GM23338 (cell line): Measurements from ENCODE around the gene GDPD1. TPM values are rescaled to one million over a fixed set of nuclear protein-coding genes. Genes with fewer than 3 reads are reported as not detected.

Source experiments
- ATAC-seq: fragments of 200-7000 bp; cut with Tn5 transposase; 3 replicates; pipeline ENCODE4 v1.9.1; 2020
- DNase-seq: peaks from one replicate; pipeline ENCODE4 v3.0.0-alpha.2; 2015; ENCODE audit warnings: low spot score
- H2AFZ ChIP-seq: fragments of 200-600 bp; sonication (generic); 2 replicates; pipeline ENCODE4 v1.8.0; 2016; ENCODE audit warnings: antibody characterized with exemption, mild to moderate bottlenecking, moderate library complexity
- H3F3A ChIP-seq: fragments of 200-600 bp; sonication (generic); replicated peaks from 2 replicates; pipeline ENCODE4 v1.8.0; 2017; ENCODE audit warnings: antibody characterized with exemption, mixed run types, low read depth
- H3K27ac ChIP-seq: fragments of 200-600 bp; sonication (generic); 2 replicates; pipeline ENCODE4 v1.6.1; 2016; ENCODE audit warnings: low read depth
- H3K27me3 ChIP-seq: fragments of 200-600 bp; sonication (generic); 2 replicates; pipeline ENCODE4 v1.8.0; 2016; ENCODE audit warnings: mild to moderate bottlenecking, mixed run types, moderate library complexity; ENCODE audit not compliant: insufficient read depth
- H3K36me3 ChIP-seq: fragments of 200-600 bp; sonication (generic); 2 replicates; pipeline ENCODE4 v1.8.0; 2016; ENCODE audit warnings: mild to moderate bottlenecking; ENCODE audit not compliant: insufficient read depth
- H3K4me1 ChIP-seq: fragments of 200-600 bp; sonication (generic); 2 replicates; pipeline ENCODE4 v1.8.0; 2016; ENCODE audit warnings: mild to moderate bottlenecking, moderate library complexity; ENCODE audit not compliant: insufficient read depth
- H3K4me2 ChIP-seq: fragments of 200-600 bp; sonication (generic); 2 replicates; pipeline ENCODE4 v1.7.1; 2017; ENCODE audit warnings: mixed run types
- H3K4me3 ChIP-seq: fragments of 200-600 bp; sonication (generic); 2 replicates; pipeline ENCODE4 v1.6.1; 2016; ENCODE audit warnings: mixed run types
- H3K79me2 ChIP-seq: fragments of 200-600 bp; sonication (generic); replicated peaks from 2 replicates; pipeline ENCODE4 v1.8.0; 2017; ENCODE audit warnings: mild to moderate bottlenecking; ENCODE audit not compliant: insufficient read depth
- H3K9me2 ChIP-seq: fragments of 200-600 bp; sonication (generic); 2 replicates; pipeline ENCODE4 v1.8.0; 2017; ENCODE audit not compliant: insufficient read depth
- H4K20me1 ChIP-seq: fragments of 200-600 bp; sonication (generic); replicated peaks from 2 replicates; pipeline ENCODE4 v1.8.0; 2017; ENCODE audit warnings: mild to moderate bottlenecking; ENCODE audit not compliant: insufficient read depth
- H3K27ac Mint-ChIP-seq: 2 replicates; pipeline ENCODE4 v1.8.0; 2020; ENCODE audit warnings: inconsistent platforms, mild to moderate bottlenecking, moderate library complexity, mixed read lengths
- H3K27me3 Mint-ChIP-seq: 3 replicates; pipeline ENCODE4 v1.8.0; 2022; ENCODE audit warnings: low read depth, mild to moderate bottlenecking, moderate library complexity, mixed read lengths, inconsistent platforms; ENCODE audit not compliant: insufficient read depth, poor library complexity
- H3K36me3 Mint-ChIP-seq: 3 replicates; pipeline ENCODE4 v1.8.0; 2021; ENCODE audit warnings: low read depth, mild to moderate bottlenecking, inconsistent platforms, moderate library complexity, mixed read lengths
- H3K4me1 Mint-ChIP-seq: 3 replicates; pipeline ENCODE4 v1.8.0; 2020; ENCODE audit warnings: mild to moderate bottlenecking, inconsistent platforms, mixed read lengths
- H3K4me3 Mint-ChIP-seq: 3 replicates; pipeline ENCODE4 v1.8.0; 2021; ENCODE audit warnings: moderate library complexity, mild to moderate bottlenecking, inconsistent platforms, mixed read lengths
- H3K9me3 Mint-ChIP-seq: 3 replicates; pipeline ENCODE4 v1.8.0; 2020; ENCODE audit warnings: moderate library complexity, mild to moderate bottlenecking, inconsistent platforms, mixed read lengths
- CREB1 ChIP-seq: fragments of 250-450 bp; sonication (Bioruptor Pico); IDR thresholded peaks from 2 replicates; pipeline ENCODE4 v1.5.0; 2020; ENCODE audit warnings: low read depth, mild to moderate bottlenecking, moderate library complexity
- EZH2phosphoT487 ChIP-seq: fragments of 200-600 bp; sonication (generic); IDR thresholded peaks from one replicate; pipeline ENCODE4 v1.8.1; 2018; ENCODE audit warnings: antibody characterized with exemption; ENCODE audit not compliant: unreplicated experiment
- POLR2AphosphoS5 ChIP-seq: IDR thresholded peaks from 2 replicates; pipeline ENCODE4 v1.6.1; 2016; ENCODE audit warnings: antibody characterized with exemption, low read depth
- REST ChIP-seq: IDR thresholded peaks from one replicate; pipeline ENCODE4 v1.6.1; 2018; ENCODE audit warnings: antibody characterized with exemption; ENCODE audit not compliant: unreplicated experiment
- STAT1 ChIP-seq: IDR thresholded peaks from one replicate; pipeline ENCODE4 v1.6.1; 2016; ENCODE audit warnings: antibody characterized with exemption; ENCODE audit not compliant: unreplicated experiment
- ZNF331 ChIP-seq: fragments of 250-450 bp; sonication (Bioruptor Pico); IDR thresholded peaks from 2 replicates; pipeline ENCODE4 v1.5.0; 2020; ENCODE audit warnings: low read depth, mild to moderate bottlenecking, moderate library complexity
- ZNF462 ChIP-seq: fragments of 250-450 bp; sonication (Bioruptor Pico); IDR thresholded peaks from 2 replicates; pipeline ENCODE4 v1.5.0; 2020; ENCODE audit warnings: mild to moderate bottlenecking, moderate library complexity
- polyA plus RNA-seq: library from polyadenylated mRNA; unstranded; fragments of >200 nt; fragmentation: Nextera tagmentation; extraction: Ambion mirVana; gene quantifications from 2 replicates; pipeline ENCODE4 v1.2.1, GENCODE V29; 2016
- total RNA-seq: library from RNA; depleted of rRNA; stranded (reverse); fragments of >200 nt; shearing (Covaris generic); gene quantifications from 2 replicates; pipeline ENCODE4 v1.2.3, GENCODE V29; 2014

The GDPD1 gene
- total and polyA plus RNA-seq, 2 experiments from 2014 or later = 6.8 to 7.8 TPM

- Histone ChIP-seq H3F3A (no peaks in the 10 kb centered on the region), H3K27me3 (no peaks in the 10 kb centered on the region), H3K27ac (no peak overlapping the region), H3K36me3 (no peaks in the 10 kb centered on the region), H3K79me2 (no peaks in the 10 kb centered on the region), H3K4me1 (no peaks in the 10 kb centered on the region), H3K4me3 (no peak overlapping the region), H3K4me2 (no peak overlapping the region), H2AFZ (no peak overlapping the region), H3K9me2 (no peaks in the 10 kb centered on the region), H4K20me1 (no peaks in the 10 kb centered on the region)
- Mint-ChIP-seq H3K4me3 (no peak overlapping the region), H3K4me1 (no peaks in the 10 kb centered on the region), H3K9me3 (no peaks in the 10 kb centered on the region), H3K27ac (no peak overlapping the region), H3K27me3 (peaks cover 6% of the 10 kb centered on the region), H3K36me3 (no peaks in the 10 kb centered on the region)
- DNase-seq = no peak
- no peak for ATAC-seq
- TF ChIP-seq EZH2phosphoT487 (no peak), ZNF331 (no peak), POLR2AphosphoS5 (no peak), CREB1 (CRISPR knock-in tag) (no peak), ZNF462 (CRISPR knock-in tag) (no peak), REST (no peak), STAT1 (no peak)
These were observed 80.6 kb downstream of the GDPD1 start for GRCh38 chr17:59300941-59301340.
